ENCODE measurements around the gene TADA3.

- TF ChIP-seq POLR2A (IDR thresholded peaks at IDR 0.05; ENCODE audit: low read depth, low read length) (no peak), POLR2AphosphoS5 (IDR thresholded peaks at IDR 0.05; ENCODE audit: low read depth, low read length) (no peak), TAF1 (IDR thresholded peaks at IDR 0.05; ENCODE audit: low read depth, low read length) (no peak), PAX5 (IDR thresholded peaks at IDR 0.05; ENCODE audit: insufficient read depth, low read length, severe bottlenecking) (no peak), SPI1 (IDR thresholded peaks at IDR 0.05; ENCODE audit: low read depth, low read length) (peak; percentile 23; the same call in 1 of the 2 replicates), POU2F2 (IDR thresholded peaks at IDR 0.05; ENCODE audit: low read depth, low read length) (no peak)
Observed at GRCh38 chr3:9779075-9779593, 13.1 kb downstream of the TADA3 start.

Data from GM12891 (cell line).